ENCODE measurements around the gene MTHFSD.
A peak's percentile ranks its signal among the peaks of the same experiment; 100 is the strongest.

Gene MTHFSD

DNA sequence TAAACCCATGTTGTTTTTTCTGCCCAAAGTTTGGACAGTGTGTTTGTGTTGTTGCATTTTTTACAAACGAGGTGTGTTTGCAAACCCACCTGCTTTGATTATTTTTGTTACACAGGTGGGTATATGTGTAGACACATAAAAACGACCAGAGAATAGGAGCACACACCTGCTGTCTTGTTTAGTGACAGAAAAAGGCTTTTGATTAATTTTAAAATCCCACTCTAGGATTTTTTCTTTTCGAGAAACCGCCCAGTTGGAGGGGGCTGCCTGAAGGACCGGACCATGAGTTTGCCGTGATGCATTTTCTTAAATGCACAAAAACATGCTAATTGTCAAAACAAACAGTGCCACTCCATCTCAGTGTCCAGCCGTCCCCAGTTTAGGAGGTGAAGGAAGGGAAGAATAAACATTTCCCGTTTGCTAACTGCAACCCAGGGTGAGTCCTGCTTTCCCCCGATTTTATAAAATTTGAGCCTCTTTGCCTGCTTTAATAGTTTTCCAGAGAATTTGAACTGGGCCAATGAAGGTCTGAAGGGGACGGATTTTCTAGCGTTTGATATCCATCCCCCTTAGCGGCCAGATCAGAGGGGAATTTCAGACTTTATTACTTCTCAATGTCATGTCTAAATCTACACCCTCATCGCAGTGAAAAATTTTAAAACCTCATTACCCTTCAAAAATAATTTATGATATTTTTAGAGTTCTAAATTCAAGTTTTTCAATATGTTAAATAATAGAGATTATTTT, 14.8 kb upstream of the MTHFSD start:
- in situ Hi-C loops (cut with MboI; ENCODE audit: low pct_unique_long_range_greater_than_20kb, low sequenced_read_pairs, unreplicated experiment), result loop anchor here (10.0 kb wide), 3 partner anchors 55 to 715 kb away; partner anchors contain the start of gene FOXF1
- no peak for TF ChIP-seq CTCF (IDR thresholded peaks at IDR 0.05; ENCODE audit: extremely low read depth, insufficient read depth, missing control alignments)
- no peak for DNase-seq (ENCODE audit: low spot score)

GRCh38 chr16:86568677-86569623, 13.9 kb upstream of the MTHFSD start:
- no peak for DNase-seq (ENCODE audit: low spot score)
- TF ChIP-seq CTCF (IDR thresholded peaks at IDR 0.05; ENCODE audit: extremely low read depth, insufficient read depth, missing control alignments), result no peak
- in situ Hi-C loops (cut with MboI; ENCODE audit: low pct_unique_long_range_greater_than_20kb, low sequenced_read_pairs, unreplicated experiment), result loop anchor here (10.0 kb wide), 3 partner anchors 54 to 716 kb away; partner anchors contain the start of gene FOXF1

GRCh38 chr16:86567701-86568581, 12.9 kb upstream of the MTHFSD start:
- no peak for TF ChIP-seq CTCF (IDR thresholded peaks at IDR 0.05; ENCODE audit: extremely low read depth, insufficient read depth, missing control alignments)
- in situ Hi-C loops (cut with MboI; ENCODE audit: low pct_unique_long_range_greater_than_20kb, low sequenced_read_pairs, unreplicated experiment), result loop anchor here (10.0 kb wide), 3 partner anchors 53 to 717 kb away; partner anchors contain the start of gene FOXF1
- DNase-seq (ENCODE audit: low spot score), result no peak

- TF ChIP-seq CTCF (IDR thresholded peaks at IDR 0.05; ENCODE audit: extremely low read depth, insufficient read depth, missing control alignments), result no peak
- no peak for DNase-seq (ENCODE audit: low spot score)
- in situ Hi-C loops (cut with MboI; ENCODE audit: low pct_unique_long_range_greater_than_20kb, low sequenced_read_pairs, unreplicated experiment), result loop anchor here (10.0 kb wide), 3 partner anchors 52 to 718 kb away; partner anchors contain the start of gene FOXF1
These were observed 12.1 kb upstream of the MTHFSD start for GRCh38 chr16:86566966-86567700.

GRCh38 chr16:86566601-86566965, 11.5 kb upstream of the MTHFSD start, which contains the start of gene FOXC2:
TSS of gene FOXC2 (plus strand) at chr16:86566829. CDS start at chr16:86567336, 507 bp downstream.
- DNase-seq (ENCODE audit: low spot score), result peak; percentile 78
- in situ Hi-C loops (cut with MboI; ENCODE audit: low pct_unique_long_range_greater_than_20kb, low sequenced_read_pairs, unreplicated experiment), result loop anchor here (10.0 kb wide), 3 partner anchors 52 to 718 kb away; partner anchors contain the start of gene FOXF1
- no peak for TF ChIP-seq CTCF (IDR thresholded peaks at IDR 0.05; ENCODE audit: extremely low read depth, insufficient read depth, missing control alignments)

Measured in GM13977 (cell line).